ENCODE results near the gene EXOC3L4.

DNA sequence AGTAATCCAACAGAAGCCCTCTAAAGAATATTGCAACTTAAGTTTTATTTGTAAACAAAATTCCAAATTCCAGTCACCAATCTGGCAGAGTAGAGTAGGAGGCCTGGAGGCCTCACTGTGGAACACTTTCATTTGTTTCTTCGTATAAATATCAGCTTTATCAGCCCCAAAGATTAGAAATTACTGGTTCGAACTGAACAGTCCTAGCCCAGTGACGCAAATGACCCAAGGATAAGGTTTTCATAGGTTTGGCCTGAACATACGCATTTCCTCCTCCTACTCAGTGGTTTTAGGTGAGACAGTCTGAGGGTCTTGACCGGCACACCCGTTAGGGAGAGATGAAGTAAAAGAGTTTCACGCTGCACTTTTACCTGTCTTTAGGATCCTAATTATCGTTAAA lies 38.8 kb upstream of the EXOC3L4 start:
- TF ChIP-seq, protein P1, sequence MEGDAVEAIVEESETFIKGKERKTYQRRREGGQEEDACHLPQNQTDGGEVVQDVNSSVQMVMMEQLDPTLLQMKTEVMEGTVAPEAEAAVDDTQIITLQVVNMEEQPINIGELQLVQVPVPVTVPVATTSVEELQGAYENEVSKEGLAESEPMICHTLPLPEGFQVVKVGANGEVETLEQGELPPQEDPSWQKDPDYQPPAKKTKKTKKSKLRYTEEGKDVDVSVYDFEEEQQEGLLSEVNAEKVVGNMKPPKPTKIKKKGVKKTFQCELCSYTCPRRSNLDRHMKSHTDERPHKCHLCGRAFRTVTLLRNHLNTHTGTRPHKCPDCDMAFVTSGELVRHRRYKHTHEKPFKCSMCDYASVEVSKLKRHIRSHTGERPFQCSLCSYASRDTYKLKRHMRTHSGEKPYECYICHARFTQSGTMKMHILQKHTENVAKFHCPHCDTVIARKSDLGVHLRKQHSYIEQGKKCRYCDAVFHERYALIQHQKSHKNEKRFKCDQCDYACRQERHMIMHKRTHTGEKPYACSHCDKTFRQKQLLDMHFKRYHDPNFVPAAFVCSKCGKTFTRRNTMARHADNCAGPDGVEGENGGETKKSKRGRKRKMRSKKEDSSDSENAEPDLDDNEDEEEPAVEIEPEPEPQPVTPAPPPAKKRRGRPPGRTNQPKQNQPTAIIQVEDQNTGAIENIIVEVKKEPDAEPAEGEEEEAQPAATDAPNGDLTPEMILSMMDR (conservative IDR thresholded peaks at IDR 0.05 in 1 of 2, IDR thresholded peaks at IDR 0.05 in 1 of 2; ENCODE audit: low read depth in 1 of 2, low read length in 2 of 2) = no peak
- no peak for TF ChIP-seq EZH2 (IDR thresholded peaks at IDR 0.05; ENCODE audit: low read length, missing control alignments)
